GM19467 (cell line): ENCODE results near the gene LYPD3.
"Not testable (repeated sequence)": the region's sequence is repeated elsewhere in the genome, so short reads cannot be mapped to it uniquely, and the experiment has no call there.

ENCODE experiments used
- ATAC-seq: cut with Tn5 transposase; IDR thresholded peaks from one replicate; pipeline ENCODE4 v1.9.1; 2021; ENCODE audit warnings: mild to moderate bottlenecking, moderate library complexity; ENCODE audit not compliant: unreplicated experiment

LYPD3 gene

GRCh38 chr19:43462785-43463380 is 2.5 kb downstream of the LYPD3 start:
- ATAC-seq: no peak

DNA sequence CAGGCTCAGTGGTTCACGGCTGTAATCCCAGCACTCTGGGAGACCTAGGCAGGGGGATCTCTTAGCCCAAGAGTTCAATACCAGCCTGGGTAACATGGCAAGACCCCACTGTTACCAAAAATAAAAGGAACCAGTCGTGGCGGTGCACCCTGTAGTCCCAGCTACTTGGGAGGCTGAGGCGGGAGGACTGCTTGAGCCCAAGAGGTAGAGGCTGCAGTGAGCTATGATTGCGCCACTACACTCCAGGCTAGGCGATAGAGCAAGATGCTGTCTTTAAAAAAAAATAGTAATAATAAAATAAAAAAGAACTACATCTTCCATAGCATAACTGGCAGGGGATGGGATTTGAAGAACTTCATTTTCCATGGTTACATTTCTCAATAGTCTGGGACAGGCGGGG is 3.0 kb downstream of the LYPD3 start:
- no peak for ATAC-seq

GRCh38 chr19:43461303-43461702 is 4.1 kb downstream of the LYPD3 start:
- ATAC-seq: no peak

DNA sequence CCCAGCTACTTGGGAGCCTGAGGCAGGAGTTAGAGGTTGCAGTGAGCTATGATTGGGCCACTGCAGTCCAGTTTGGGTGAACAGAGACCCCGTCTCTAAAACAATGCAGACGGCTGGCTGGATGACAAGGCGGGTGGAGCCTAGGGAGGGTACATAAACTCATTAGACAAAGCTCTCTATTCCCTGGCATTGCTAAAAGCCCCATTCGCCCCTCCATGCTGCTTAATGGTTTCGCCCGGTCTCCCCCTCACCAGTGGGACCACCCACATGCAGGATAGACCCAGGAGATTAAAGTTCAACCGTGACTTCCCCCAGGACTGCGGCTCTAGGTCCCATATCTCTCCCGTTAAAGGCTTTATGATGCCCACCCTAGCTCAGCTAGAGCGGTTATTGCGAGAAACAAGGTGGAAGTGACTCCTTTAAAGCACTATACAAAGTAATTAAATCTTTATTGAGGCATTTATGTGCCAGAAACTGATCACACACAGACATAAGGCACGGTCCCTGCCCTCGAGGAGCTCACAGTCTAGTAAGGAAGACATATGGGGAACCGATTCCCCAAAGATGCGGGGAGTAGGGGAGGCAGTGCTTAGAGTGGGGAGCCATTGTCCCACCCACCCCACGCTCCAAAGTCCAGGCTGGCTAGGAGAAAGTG is 4.9 kb downstream of the LYPD3 start:
- ATAC-seq: no peak

- ATAC-seq: no peak
These were observed 7.6 kb downstream of the LYPD3 start for GRCh38 chr19:43457809-43458208.

DNA sequence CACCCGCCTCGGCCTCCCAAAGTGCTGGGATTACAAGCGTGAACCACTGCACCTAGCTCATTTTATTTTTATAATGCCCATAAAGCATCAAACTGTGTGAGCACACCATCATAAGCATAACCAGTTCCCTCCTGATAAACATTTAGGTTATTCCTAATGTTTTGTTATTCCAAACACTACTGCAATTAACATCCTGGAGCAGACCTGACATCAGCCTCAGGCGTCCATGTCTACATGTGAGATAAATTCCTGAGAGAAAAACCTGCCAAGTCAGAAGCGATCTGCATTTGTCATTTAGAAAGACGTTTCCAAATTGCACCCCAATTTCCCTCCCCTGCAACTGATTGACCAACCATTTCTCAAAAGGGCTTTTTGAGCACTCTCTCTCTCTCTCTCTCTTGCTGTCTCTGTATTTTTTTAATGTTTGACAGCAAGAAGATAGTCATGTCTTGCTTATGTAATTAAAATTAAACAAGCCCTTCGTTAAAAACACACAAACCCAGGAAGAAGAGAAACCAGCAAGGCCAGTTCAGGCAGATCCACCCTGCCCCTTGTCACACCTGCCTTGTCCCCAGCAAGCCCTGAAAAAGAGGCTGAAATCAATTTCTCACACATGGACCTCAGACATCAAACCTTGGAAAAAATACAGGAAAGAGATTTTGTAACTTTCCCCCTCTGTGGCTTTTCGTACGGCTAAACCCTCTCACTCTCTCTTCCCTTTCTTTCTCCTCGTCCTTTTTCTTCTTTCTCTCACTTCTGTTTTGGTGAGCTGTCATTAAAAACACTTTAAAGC is 9.9 kb downstream of the LYPD3 start:
- ATAC-seq: no peak

DNA sequence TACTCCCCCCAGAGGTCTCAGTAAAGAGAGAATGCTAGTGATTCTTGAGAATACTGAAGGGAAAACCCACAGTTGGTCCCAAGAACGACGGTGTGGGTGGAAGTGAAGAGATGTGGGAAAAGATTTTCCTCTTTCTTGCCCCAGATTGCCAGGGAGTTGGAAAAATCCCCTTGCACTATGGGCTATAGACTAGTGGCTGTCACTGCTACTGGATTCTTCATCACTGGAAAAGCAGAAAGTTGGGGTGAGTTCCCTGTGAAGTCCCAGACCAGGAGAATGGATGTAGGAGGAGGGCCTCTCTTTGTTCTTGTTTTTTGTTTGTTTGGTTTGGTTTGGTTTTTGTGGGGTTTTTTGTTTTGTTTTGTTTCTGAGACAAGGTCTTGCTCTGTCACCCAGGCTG is 11.4 kb downstream of the LYPD3 start:
- no peak for ATAC-seq

GRCh38 chr19:43452582-43452981 is 12.8 kb downstream of the LYPD3 start:
- no peak for ATAC-seq

- no peak for ATAC-seq
These were observed 14.8 kb downstream of the LYPD3 start for GRCh38 chr19:43450545-43450997.

- ATAC-seq: no peak
These were observed 17.8 kb downstream of the LYPD3 start for GRCh38 chr19:43447655-43448054.

DNA sequence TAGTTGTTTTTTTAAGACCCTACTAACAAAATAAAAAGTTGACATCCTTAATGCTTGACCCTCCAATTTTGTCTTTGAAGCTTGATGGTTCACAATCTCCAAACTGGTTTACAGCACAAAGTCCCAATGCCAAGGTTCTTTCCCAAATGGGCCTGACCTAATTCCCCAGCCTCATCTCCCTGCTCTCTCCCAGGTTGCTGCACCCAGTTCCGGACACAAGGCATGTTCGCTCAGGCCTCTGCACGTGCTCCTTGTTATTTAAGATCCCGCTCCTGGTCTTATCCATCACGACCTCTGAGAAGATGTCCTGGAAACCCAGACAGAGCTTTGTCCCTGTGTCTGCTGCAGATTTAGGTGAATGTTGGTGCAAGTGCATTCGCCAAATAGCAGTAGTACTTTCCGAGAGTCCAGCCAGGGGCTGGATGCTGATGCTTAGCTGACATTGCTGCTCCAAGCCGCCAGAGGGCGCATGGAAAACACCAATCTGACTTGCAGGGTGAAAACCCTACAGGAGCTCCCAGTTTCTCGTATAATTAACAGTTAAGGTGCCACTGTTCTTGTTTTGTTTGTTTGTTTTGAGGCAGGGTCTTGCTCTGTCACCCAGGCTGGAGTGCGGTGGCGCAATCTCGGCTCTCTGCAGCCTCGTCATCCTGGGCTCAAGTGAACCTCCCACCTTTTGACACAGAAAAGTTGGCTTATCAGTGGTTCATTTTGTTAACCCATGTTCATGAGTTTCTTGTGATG is 18.5 kb downstream of the LYPD3 start:
- no peak for ATAC-seq

GRCh38 chr19:43445426-43445825 is 20.0 kb downstream of the LYPD3 start:
- ATAC-seq: no peak

GRCh38 chr19:43444531-43445287 is 20.7 kb downstream of the LYPD3 start:
- no peak for ATAC-seq

DNA sequence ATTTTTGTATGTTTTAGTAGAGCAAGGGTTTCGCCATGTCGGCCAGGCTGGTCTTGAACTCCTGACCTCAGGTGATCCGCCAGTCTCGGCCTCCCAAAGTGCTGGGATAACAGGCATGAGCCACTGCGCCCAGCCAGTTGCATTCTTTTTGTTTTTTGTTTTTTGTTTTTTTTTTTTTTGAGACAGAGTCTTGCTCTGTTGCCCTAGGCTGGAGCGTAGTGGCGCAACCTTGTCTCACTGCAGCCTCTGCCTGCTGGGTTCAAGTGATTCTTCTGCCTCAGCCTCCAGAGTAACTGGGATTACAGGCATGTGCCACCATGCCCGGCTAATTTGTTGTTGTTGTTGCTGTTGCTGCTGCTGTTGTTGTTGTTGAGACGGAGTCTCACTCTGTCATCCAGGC is 21.3 kb downstream of the LYPD3 start:
- not testable (repeated sequence) for ATAC-seq

DNA sequence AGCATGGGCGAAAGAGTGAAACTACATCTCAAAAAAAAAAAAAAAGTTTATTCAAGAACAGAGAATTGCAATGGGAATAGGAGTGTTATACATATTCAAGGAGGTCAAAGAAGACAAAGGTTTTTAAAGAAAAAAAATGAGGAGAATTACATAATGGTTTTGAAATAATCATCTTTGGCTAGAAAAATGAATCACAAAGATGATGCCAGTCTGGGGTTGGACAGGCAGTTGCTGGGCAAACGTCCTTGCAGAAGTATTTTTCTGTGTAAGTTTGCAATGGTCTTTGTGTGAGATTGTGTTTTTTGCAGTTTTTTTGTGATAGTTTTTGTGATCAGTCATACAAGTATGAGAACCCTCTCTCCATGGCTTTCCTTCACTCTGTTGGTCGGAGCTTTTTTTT is 23.7 kb downstream of the LYPD3 start:
- ATAC-seq: no peak

- ATAC-seq: no peak
These were observed 25.7 kb downstream of the LYPD3 start for GRCh38 chr19:43439709-43440063.

DNA sequence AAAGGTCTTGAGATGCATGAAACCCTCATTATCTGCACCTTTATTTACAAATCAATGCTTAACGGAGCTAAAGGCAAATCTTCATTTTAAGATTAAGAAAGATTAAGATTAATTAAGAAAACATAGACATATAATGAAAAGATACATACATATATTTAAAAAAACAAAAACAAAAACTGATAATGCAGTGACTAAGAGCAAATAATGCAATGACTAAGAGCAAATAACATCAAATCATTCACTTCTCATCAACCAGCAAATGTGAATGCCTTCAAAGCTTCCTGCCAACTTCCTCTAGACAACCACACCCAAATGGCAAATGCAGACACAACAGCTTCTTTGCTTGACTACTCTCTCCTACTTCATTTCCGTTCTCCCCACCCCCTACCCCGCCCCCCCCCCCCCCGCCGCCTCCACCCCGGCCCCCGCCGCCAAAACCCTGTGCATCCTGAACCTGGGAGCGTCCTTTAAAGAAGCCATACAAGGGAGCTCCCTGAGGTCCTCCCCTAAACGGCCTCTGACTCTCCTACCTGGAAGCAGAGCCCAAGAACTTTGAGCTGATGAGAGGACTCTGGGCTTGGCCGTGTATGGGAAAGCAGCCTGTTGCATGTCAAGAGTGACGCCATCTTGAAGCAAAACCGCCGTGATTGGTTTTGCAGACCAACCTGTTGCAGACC is 26.2 kb downstream of the LYPD3 start:
- no peak for ATAC-seq

DNA sequence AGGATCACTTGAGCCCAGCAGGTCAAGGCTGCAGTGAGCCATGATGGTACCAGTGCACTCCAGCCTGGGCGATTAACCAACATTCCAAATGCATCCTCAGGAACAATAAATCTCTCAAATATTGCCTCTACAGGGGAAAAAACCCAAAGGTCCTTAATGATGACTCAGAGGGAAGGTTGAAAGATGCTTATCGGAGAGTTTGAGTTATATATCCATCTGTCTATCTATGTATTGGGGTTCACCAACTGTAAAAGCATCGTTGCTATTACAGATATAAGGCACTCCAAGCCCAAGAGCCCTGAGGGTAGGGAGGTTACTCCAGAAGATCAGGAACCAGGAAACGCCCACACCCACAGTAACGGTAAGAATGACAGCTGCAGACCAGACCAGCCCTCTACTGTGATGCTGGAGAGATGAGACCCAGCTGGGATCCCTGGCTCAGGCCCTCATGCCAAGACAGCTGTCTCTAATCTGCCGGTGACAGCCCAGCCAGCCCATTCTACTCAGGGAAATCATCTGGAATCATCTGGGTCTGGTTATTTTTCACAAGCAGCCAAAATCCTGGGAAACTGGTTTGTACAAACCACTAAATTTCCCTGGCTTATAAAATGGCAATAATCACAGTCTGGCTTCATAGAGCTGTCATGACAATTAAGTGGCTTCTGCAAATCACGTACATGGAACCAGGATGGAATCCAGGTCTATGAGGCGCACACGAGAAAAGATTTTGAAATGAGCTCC is 26.9 kb downstream of the LYPD3 start:
- no peak for ATAC-seq

DNA sequence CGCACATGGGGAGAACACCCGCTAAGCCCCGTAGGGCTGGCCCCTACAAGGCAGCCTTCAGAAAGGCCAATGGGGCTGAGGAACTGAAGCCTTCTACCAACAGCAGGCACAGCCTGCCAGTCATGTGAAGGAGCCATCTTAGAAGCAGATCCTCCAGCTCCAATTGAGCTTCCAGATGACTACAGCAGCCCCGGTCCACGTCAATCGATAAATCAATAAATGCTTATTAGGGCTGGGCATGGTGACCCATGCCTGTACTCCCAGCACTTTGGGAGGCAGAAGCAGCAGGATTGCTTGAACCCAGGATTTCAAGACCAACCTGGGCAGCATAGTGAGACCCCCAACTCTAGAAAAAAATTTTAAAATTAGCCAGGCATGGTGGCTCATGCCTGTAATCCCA is 27.7 kb downstream of the LYPD3 start:
- no peak for ATAC-seq
